ENCODE measurements around the gene NRAP.
A peak's percentile ranks its signal among the peaks of the same experiment; 100 is the strongest.

NRAP gene

GRCh38 chr10:113572520-113573290 lies 91.1 kb downstream of the NRAP start:
- H3K9ac ChIP-seq, result no peak overlapping the region
- H3K36me3 ChIP-seq, result no peaks in the 10 kb centered on the region
- no peaks in the 10 kb centered on the region for H4K20me1 ChIP-seq
- no peaks in the 10 kb centered on the region for H3K9me3 ChIP-seq
- no peak overlapping the region for H3K4me3 ChIP-seq
- no peak for TF ChIP-seq Cebpa-rat (IDR thresholded peaks at IDR 0.05)
- H3K27ac ChIP-seq, result no peak overlapping the region
- no peaks in the 10 kb centered on the region for H3K4me1 ChIP-seq
- H3K4me2 ChIP-seq, result no peak overlapping the region
- no peaks in the 10 kb centered on the region for H3K27me3 ChIP-seq

GRCh38 chr10:113569576-113569975 lies 94.3 kb downstream of the NRAP start:
- Histone ChIP-seq H3K36me3 (no peaks in the 10 kb centered on the region), H4K20me1 (no peaks in the 10 kb centered on the region), H3K9ac (no peak overlapping the region), H3K4me2 (no peak overlapping the region), H3K4me1 (no peaks in the 10 kb centered on the region), H3K4me3 (no peak overlapping the region), H3K27ac (no peak overlapping the region), H3K27me3 (no peaks in the 10 kb centered on the region), H3K9me3 (no peaks in the 10 kb centered on the region)
- TF ChIP-seq Cebpa-rat (IDR thresholded peaks at IDR 0.05), result no peak

- H3K27me3 ChIP-seq, result no peaks in the 10 kb centered on the region
- no peak overlapping the region for H3K9ac ChIP-seq
- no peaks in the 10 kb centered on the region for H4K20me1 ChIP-seq
- no peak for TF ChIP-seq Cebpa-rat (IDR thresholded peaks at IDR 0.05)
- no peak overlapping the region for H3K27ac ChIP-seq
- H3K4me1 ChIP-seq, result no peaks in the 10 kb centered on the region
- H3K4me2 ChIP-seq, result no peak overlapping the region
- H3K9me3 ChIP-seq, result no peaks in the 10 kb centered on the region
- H3K4me3 ChIP-seq, result no peak overlapping the region
- no peaks in the 10 kb centered on the region for H3K36me3 ChIP-seq
Measured at GRCh38 chr10:113566888-113567287, 97.0 kb downstream of the NRAP start.

- no peak overlapping the region for H3K27ac ChIP-seq
- H3K27me3 ChIP-seq, result no peaks in the 10 kb centered on the region
- H4K20me1 ChIP-seq, result no peaks in the 10 kb centered on the region
- no peak overlapping the region for H3K4me3 ChIP-seq
- no peaks in the 10 kb centered on the region for H3K4me1 ChIP-seq
- H3K4me2 ChIP-seq, result no peak overlapping the region
- TF ChIP-seq Cebpa-rat (IDR thresholded peaks at IDR 0.05), result no peak
- no peaks in the 10 kb centered on the region for H3K9me3 ChIP-seq
- H3K9ac ChIP-seq, result no peak overlapping the region
- no peaks in the 10 kb centered on the region for H3K36me3 ChIP-seq
Measured at GRCh38 chr10:113565364-113565763, 98.5 kb downstream of the NRAP start.

- peak overlapping the region; percentile 58 for H3K4me3 ChIP-seq
- H3K27me3 ChIP-seq, result no peaks in the 10 kb centered on the region
Measured at GRCh38 chr10:113563306-113564088, 100.3 kb downstream of the NRAP start.

GRCh38 chr10:113562704-113563103 lies 101.1 kb downstream of the NRAP start:
- H3K4me1 ChIP-seq, result no peaks in the 10 kb centered on the region
- H3K9ac ChIP-seq, result no peak overlapping the region
- H4K20me1 ChIP-seq, result no peaks in the 10 kb centered on the region
- H3K36me3 ChIP-seq, result no peaks in the 10 kb centered on the region
- peak overlapping the region; percentile 81 for H3K4me2 ChIP-seq
- H3K27ac ChIP-seq, result no peak overlapping the region
- no peaks in the 10 kb centered on the region for H3K27me3 ChIP-seq
- no peaks in the 10 kb centered on the region for H3K9me3 ChIP-seq
- no peak overlapping the region for H3K4me3 ChIP-seq
- TF ChIP-seq Cebpa-rat (IDR thresholded peaks at IDR 0.05), result no peak

More at GRCh38 chr10:113563306-113564088, 100.3 kb downstream of the NRAP start:
- Histone ChIP-seq H3K4me2 (peak overlapping the region; percentile 81), H3K9ac (peak overlapping the region; percentile 70; the same call in 1 of the 2 replicates), H3K9me3 (no peaks in the 10 kb centered on the region), H3K36me3 (no peaks in the 10 kb centered on the region), H4K20me1 (no peaks in the 10 kb centered on the region), H3K4me1 (no peaks in the 10 kb centered on the region), H3K27ac (no peak overlapping the region)
- no peak for TF ChIP-seq Cebpa-rat (IDR thresholded peaks at IDR 0.05)

GRCh38 chr10:113562069-113562468 lies 101.8 kb downstream of the NRAP start:
- H3K4me2 ChIP-seq, result no peak overlapping the region
- H3K27ac ChIP-seq, result no peak overlapping the region
- no peaks in the 10 kb centered on the region for H3K9me3 ChIP-seq
- no peaks in the 10 kb centered on the region for H4K20me1 ChIP-seq
- no peak overlapping the region for H3K4me3 ChIP-seq
- no peaks in the 10 kb centered on the region for H3K36me3 ChIP-seq
- no peak for TF ChIP-seq Cebpa-rat (IDR thresholded peaks at IDR 0.05)
- no peak overlapping the region for H3K9ac ChIP-seq
- no peaks in the 10 kb centered on the region for H3K4me1 ChIP-seq
- no peaks in the 10 kb centered on the region for H3K27me3 ChIP-seq

- Histone ChIP-seq H3K36me3 (no peaks in the 10 kb centered on the region), H3K27ac (no peak overlapping the region), H3K9me3 (no peaks in the 10 kb centered on the region), H3K4me3 (no peak overlapping the region), H3K4me1 (no peaks in the 10 kb centered on the region), H3K4me2 (no peak overlapping the region), H3K9ac (no peak overlapping the region), H4K20me1 (no peaks in the 10 kb centered on the region), H3K27me3 (no peaks in the 10 kb centered on the region)
- no peak for TF ChIP-seq Cebpa-rat (IDR thresholded peaks at IDR 0.05)
Measured at GRCh38 chr10:113561214-113561613, 102.6 kb downstream of the NRAP start.

GRCh38 chr10:113560071-113560470 lies 103.8 kb downstream of the NRAP start:
- no peaks in the 10 kb centered on the region for H3K27me3 ChIP-seq
- no peaks in the 10 kb centered on the region for H3K9me3 ChIP-seq
- no peaks in the 10 kb centered on the region for H4K20me1 ChIP-seq
- no peaks in the 10 kb centered on the region for H3K4me1 ChIP-seq
- no peak overlapping the region for H3K27ac ChIP-seq
- no peaks in the 10 kb centered on the region for H3K36me3 ChIP-seq
- H3K9ac ChIP-seq, result no peak overlapping the region
- H3K4me2 ChIP-seq, result no peak overlapping the region
- TF ChIP-seq Cebpa-rat (IDR thresholded peaks at IDR 0.05), result no peak
- no peak overlapping the region for H3K4me3 ChIP-seq

- Histone ChIP-seq H3K27ac (no peak overlapping the region), H3K9me3 (no peaks in the 10 kb centered on the region), H3K27me3 (no peaks in the 10 kb centered on the region), H3K36me3 (no peaks in the 10 kb centered on the region), H3K4me2 (no peak overlapping the region), H3K4me1 (no peaks in the 10 kb centered on the region), H4K20me1 (no peaks in the 10 kb centered on the region), H3K4me3 (no peak overlapping the region), H3K9ac (no peak overlapping the region)
- no peak for TF ChIP-seq Cebpa-rat (IDR thresholded peaks at IDR 0.05)
Measured at GRCh38 chr10:113557903-113558321, 105.9 kb downstream of the NRAP start.

All from BLaER1 (cell line).